ENCODE data around the gene CCER1.

Gene CCER1

DNA sequence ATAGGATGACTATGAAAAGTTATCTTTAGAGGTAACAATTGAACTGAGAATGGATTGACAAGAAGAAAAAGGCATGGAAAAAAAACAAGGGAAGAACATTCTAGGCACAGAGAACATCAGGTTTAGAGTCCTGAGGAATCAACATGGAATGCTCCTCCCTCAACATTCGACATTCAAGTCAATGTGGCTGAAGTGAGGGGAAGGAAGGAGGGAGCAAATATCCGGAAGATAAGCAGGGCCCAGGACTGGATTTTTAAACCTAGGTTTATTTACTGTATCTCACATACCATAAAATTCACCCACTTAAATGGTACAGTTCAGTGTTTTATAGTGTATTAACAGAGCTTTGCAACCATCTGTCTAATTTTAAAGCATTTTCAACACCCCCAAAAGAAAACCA lies 9.6 kb upstream of the CCER1 start:
- no peak for DNase-seq

DNA sequence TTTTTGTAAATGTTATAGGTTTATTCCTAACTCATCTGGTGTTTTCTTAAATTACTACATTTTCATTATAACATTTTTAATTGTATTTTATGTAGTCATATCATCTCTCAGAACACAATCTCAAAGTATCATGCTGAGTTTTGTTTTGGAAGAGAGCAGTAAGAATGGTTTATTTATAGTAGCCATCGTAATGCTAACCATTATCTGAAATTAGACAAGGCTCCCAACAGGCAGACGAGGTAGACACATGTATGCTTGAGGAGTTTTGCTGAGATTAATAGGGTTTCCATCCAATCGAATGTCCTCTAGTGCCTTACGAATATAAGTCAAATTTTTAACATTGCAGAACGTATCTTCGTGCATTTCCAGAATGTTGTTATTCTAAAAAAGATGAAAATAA lies 9.0 kb upstream of the CCER1 start:
- no peak for DNase-seq

DNA sequence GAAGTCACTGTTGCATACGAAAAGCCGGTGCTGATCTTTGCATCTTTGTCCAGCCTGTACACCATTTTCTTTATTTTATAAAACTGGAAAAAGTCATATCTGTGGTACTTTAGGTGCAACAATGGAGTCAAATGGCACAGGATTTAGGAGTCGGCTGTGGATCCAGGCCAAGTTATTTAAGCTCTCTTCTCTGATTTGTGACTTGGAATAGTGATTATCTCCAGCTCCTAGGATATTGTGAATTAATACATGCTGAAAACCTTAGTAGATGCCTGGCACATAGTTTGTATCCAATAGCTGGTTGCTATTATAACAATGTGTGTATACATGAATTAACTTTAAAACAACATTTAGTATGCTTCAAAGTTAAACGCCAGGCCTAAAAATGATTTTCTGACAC lies 6.2 kb upstream of the CCER1 start:
- no peak for DNase-seq

DNA sequence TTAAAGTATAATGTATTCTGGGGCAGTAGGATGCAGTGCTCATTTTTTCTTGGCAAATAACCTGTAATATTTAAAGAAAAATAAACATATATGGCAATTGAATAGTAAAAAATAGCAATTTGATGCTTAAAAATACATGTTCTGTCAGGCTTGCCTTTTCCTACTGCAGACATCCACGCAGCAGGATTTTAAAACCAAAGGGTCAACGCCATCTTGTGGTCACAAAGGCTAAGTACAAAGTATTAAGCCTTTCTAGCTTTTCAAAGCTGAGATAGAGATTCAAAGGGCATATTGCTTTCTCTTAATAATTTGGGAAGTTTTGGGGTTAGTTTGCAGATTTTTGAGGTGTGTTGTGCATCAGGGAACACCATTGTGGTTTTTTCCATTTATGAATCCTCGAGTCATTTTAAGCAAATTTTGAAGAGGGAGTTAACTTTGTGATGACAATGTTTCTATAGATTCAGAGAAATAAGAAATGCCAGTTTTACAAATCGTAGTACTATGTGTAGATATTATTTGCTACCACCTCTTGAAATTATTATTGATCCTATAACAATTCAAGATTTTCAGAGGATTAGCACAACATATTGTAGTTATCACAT lies 4.7 kb upstream of the CCER1 start:
- no peak for DNase-seq

DNA sequence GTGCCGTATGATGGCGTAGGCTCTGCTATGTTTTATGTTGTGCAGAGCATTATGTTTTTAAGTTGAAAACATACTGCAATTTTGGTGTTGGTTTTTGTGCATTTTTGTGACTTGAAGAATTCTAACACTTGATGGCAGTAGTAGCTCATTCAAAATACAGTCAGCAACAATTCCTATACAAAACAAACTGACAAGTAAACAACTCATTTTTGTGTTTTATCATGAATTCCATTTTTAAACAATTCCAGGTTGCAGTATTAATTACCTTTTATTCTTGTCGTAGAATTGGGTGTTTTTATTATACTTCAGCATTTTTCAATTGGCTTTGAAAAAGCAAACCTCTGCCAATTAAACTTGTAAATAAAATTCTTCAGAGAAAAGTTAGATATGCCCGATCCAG lies 4.1 kb upstream of the CCER1 start:
- DNase-seq = no peak

DNA sequence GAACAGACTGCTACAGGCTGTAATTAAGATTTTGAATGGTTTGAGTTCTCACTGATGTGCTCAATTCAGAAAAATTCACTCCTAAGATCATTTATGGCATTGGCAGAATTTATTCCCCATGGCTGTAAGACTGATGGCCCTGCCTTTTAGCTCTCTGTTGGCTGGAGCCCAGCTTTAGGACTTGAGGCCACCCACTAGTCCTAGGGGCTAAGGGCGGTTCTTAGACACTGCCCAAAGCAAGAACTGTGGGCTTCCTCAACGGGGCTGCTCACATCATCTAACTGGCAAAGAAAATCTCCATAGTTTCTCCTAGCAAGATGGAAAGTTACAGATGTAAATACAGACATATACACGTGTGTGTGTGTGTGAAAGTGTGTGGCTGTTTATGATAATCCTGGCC lies 3.4 kb upstream of the CCER1 start:
- DNase-seq = no peak

DNA sequence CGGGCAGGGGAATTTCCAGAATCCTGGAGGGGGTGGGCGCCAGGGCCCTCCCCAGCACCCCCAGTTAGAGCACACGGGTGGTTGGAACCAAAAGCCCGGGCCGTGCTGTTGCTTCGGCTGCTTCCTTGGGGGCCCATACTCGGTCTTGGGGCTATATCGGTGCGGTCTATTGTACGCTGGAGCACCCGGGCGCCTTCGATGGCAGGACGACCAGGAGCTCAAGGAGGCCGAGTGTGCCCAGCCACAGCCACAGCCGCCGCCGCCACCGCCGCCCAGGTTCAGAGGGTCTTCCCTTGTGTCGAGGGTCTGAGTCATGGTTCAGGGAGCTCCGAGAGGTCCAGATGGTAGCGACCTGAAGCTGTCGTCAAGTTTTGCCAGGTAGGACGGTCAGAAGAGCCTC lies 548 bp downstream of the CCER1 start:
- DNase-seq = no peak

DNA sequence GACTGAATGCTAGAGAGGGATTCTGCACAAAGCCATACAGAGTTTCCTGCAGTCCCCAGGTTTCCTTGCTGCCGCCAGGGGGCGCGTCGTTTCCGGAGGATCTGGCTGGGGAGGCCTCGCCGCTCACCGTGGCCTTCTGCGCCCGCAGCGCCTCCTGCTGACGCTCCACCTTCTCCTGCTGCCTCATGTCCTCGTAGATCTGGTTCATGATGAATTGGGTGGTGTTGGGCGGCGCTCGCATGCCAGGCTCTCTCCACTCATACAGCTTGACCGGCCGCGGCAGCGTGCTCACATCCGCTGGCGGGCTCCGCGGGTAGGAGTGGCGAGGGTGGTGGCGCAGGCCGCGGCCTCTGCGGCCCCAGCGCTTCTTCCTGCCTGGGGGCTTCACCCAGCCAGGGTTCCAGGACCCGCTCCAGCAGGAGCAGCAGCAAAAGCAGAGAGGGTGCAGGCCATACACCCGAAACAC lies 987 bp downstream of the CCER1 start:
- DNase-seq = no peak

DNA sequence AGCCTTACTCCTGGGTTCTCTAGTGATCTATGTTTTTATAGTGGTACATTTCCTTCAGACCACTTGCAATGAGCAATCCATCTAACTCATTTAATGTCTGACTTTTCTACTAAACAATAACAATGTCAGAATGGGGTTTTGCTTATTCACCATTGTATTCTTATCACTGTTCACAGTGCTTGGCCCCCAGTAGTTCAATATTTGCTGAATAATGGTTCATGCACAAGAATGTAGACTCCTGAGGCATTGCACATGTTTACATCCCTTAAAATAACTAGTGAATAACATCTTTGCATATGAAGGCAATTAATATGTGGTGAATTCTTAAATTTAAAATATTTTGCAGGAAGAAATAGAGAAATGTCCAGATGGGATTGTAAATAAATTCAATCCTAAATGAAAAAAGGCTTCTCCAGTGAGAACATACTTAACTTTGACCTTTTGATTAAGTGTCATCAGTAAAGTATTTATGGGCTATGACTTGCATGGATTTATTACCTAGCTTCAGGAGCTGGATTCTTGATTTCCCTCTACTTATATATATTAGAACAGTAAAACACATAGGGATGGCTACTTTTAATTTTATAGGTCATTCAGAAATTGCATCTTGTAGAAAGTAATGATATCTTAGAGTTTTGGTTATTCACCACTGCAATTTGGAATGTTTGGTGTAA lies 3.4 kb downstream of the CCER1 start:
- DNase-seq = no peak

DNA sequence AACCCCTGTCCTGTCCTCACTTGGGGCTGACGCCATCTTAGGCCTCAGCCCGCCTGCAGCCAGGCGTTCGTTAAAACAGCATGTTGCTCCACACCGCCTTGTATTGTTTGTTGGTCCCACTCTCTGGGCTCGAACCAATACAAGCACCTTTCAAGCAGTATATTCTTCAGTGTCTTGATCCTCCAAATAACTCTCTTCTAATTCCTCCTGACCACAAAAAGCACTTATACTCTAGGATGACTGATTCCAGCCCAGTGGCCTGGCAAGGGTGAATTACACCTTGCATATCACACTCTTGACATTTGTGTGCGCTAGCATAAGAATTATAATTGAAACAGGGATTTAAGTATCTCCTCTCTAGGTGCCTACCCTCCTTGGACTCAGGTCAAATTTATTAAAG lies 7.1 kb downstream of the CCER1 start:
- DNase-seq = no peak

DNA sequence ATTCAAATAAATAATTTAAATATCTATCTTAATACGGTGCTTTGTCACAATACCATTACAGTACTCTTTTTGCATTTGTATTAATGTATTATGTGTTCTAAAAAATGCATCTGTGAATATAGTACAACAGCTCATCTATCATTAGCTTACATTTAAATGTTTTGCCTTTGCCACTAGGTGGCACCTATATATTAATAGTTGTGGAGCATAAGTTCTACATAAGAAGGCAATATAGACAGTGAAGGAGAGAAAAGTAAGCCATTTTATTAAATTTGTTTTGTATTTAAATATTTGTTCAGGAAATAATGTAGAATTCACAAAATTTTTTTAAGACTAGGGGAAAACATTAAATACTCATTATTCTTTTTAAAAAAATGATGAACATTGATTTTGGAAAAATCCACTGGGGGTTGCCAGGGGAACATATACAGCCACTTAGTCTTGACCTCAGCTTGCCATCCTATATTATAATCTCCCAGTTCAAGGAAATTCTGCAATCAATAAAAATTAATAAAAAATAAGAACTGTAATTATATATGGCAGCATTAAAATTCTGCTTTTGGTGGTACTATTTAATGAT lies 9.8 kb downstream of the CCER1 start:
- no peak for DNase-seq

DNA sequence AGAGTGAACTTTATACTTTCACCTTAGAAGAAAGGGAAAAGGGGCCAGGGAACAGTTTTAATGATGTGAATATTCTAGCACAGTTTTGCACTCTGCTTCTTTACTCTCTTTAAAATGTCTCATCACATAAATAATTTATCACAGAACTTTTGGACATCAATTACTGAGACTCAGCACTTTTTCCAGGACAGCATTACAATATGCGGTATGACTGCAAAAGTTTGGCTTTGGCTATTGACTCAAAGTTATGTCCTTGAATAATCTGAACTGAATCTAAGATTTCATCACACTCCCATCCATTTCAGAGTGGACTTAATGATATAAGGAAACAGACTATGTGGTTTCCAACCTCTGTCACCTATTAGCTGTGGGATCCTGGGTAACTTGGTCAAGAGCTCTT lies 11.7 kb downstream of the CCER1 start:
- DNase-seq = no peak

DNA sequence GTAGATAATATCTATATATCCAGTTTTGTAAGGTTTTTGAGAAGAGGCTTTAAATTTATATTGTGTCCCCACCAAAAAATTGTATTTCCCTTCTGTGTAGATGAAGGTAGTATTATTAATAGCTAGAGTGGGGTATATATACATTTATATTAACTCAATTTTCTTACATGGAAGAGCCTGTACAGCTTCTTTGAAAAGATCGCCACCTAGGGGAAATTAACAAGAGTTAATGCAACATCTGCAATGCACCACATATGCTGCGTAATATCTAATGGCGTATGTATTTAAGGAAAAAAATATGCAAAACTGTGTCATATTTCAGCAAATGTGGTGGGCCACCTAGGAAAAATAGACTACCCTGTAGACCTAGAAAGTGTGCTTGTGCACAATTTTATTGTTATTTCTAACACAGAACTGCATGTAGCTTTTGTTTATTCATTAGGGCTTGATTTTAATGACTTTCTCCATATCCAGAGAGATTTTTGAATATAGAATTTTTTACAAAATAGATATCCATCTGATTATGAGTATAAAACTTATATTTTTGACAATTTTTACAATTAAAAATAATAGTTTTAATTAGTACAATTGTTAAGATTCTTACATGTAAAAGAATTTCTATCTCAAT lies 14.0 kb downstream of the CCER1 start:
- no peak for DNase-seq

DNA sequence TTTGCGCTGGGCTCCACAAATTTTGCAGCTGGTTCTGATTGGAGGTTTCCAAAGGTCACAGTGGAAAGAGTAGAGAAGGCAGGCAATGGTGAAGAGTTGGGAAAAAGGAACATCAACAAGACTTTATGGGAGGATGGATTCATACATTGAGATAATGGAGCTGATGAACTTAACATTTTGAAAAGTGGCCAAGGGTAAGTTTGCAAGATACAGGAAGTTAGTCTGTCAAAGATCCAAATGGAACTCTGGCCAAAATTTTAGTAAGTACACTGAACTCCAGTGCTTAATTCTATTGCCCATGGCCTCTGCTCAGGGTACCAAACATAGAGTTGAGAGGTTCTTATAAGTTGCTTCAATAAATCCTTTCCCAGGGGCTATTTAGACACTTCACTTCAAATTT lies 15.6 kb downstream of the CCER1 start:
- DNase-seq = no peak

DNA sequence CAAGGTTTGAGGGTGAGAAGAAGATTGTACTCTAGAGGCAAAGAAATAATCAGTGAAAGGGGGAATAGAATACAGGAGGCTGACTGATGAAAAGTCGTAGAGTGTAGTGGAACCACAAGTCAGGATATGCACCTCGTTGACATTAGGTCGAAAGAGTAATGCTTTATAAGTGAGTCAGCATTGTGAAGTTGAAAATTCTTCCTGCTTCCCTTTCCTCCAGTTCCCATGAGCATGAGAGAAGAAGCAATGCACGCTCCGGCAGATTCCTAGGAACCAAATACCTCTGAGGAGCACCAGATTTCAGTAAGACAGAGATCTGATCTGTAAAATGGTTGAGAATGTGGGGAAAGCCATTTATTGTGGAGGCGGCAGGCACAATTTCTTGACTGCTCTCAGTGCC lies 16.5 kb downstream of the CCER1 start:
- DNase-seq = no peak

DNA sequence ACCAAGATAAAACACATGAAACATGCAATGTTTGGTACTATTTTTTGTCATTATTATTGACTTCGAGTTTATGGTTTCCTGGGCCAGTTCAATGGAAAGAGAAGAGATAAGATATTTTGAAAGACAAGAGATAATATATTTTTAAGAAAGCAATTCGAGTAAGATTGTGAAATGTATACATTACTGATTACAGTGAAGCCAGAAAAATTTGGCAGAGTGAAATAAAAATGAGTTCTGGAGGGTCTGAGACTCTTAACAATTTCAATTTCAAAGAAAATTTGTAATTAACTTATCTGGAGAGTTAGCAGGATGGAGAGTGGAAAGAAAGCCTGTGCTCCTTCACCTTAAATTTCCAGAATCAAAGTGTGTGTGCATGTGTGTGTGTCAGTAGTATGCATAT lies 17.3 kb downstream of the CCER1 start:
- DNase-seq = no peak

DNA sequence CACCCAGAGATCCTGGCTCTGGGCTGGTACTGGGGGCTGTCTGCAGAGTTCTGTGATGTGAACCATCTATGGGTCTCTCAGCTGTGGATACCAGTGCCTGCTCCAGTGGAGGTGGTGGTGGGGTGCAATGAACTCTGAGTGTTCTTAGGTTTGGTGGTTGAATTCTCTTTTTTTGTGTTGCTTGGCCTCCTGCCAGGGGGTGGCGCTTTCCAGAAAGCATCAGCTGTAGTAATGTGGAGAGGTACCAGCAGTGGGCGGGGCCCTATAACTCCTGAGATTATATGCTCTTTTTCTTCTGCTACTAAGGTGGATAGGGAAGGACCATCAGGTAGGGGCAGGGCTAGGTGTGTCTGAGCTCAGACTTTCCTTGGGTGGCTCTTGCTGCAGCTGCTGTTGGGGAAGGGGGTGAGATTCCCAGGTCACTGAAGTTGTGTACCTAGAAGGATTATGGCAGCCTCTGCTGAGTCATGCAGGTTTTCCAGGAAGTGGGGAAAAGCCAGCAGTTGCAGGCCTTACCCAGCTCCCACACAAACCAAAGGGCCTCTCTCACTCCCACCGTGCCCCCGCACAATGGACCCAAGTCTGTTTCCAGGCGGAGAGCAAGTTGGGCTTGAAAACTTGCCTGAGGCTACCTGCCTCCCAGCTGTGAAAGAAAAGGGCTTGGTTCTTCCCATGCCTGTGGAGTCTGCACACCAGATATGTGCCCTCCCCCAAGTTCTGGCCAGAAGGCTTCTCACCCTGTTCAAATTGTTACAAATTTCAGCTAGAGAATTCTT lies 18.6 kb downstream of the CCER1 start:
- no peak for DNase-seq

DNA sequence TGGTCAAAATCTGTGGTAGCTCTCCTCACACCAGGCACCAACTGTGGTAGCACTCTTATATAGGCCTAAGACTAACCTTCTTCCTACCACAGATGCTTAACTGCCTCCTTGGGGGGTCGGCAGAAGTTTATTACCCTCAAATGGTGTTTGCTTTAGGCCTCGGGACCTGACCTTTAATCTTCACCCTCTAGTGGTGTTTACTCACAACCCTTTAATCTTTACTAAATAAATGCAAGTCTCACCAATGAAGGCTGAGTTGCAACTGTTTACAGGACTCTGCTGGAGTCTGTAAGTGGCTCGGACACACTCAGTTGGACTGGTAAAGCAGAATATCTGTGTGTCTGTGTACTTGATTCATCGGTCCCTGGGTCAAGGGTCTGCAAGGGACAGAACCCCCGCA lies 29.4 kb downstream of the CCER1 start:
- no peak for DNase-seq

DNA sequence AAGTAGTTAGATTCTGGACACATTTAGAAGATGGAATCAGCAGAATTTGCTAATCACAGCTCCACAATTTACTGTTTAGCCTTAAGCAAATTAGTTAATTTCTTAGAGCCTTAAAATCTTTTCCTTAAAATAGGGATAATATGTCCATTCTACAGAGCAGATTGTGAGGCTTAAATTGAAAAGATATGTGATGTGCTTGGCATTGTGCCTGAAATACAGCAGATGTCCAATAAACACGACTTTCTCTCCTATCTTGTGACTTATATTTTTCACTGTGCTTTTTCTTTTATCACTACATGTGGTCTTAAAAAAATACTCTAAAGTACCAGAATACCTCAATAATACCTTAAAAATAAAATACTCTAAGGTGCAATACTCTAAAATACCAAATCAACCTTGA lies 30.6 kb downstream of the CCER1 start:
- no peak for DNase-seq

DNA sequence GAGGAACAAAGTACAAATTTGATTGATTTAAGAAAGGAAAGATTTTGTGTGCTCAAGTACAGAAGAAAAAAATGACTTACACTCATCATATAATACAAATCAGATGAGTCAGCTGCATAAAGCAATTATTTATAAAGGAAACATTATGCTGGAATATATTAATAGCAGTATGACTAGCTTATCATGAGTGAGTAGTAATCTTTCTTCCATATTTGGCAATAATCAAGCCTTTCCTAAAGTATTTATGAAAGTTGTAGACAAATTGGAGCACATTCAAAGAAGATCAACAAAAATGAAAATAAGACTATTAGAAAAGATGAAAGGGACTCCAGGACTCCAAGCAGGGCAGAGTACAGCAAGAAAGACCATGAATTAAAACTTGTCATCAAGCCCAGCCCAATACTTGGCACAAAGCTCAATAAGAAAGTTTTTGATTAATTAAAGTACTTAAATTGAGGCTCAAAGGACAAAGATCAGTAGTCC lies 32.8 kb downstream of the CCER1 start:
- DNase-seq = no peak

DNA sequence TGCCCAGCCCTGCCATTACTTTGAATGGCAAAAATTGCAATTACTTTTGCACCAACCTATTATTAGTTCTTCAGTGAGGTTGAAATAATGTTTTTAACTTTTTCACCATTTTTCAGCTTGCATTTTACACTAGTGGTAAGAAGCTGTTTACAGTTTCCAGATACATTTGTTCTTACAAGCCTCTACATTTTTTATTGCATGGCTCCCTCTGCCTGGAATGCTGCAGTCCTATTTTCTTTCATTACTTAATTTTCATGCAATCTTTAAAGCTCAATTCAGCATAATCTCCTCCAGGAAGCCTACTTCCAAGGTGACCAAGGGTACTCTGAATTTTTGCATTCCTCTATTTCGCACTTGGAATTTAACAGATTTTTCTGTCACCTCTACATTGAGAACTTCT lies 33.4 kb downstream of the CCER1 start:
- no peak for DNase-seq

DNA sequence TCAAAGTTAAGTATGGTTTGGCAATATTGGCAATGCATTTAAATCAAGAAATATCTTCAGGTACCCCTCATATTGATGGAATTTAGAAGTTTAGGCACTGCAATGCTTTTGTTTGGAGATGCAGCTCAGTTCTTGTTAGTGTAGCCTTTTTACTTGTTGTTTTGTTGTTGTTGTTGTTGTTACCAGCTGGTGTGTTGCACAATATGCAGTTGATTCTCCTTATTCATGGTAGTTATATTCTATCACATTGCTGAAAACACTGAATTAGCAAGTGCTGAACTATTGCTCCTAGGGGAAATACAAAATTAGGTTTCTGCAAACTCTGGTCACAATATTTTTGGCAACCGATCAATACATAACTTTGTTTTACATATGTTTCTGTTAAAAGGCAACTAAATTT lies 34.8 kb downstream of the CCER1 start:
- no peak for DNase-seq

DNA sequence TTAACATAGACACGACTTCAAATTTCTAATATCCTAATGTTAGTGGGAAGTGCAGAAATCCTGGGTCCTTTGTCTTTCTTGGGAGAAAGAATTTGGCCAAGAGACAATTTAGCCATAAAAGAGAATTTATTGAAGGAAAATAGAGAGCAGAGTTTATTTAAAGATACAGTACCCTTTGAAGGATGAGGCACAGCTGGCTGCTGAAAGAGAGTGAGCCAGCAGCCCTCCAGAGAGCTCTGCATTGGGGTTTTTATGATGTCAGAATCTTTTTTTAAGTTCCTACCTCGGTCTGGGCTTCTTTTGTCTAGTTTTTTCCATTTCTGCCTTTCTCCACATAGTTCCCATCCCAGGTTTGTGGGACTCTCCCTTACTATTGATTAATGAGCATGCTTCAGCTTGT lies 37.5 kb downstream of the CCER1 start:
- DNase-seq = no peak
